ENCODE results near the gene MTCL1.
A peak's percentile ranks its signal among the peaks of the same experiment; 100 is the strongest.

MTCL1 gene

GRCh38 chr18:8688216-8688800 lies 17.0 kb upstream of the MTCL1 start:
- no peak for DNase-seq (ENCODE audit: low read depth)

GRCh38 chr18:8688816-8689215 lies 16.5 kb upstream of the MTCL1 start:
- no peak for DNase-seq (ENCODE audit: low read depth)

GRCh38 chr18:8689517-8689916 lies 15.8 kb upstream of the MTCL1 start:
- no peak for DNase-seq (ENCODE audit: low read depth)

GRCh38 chr18:8694891-8695290 lies 10.5 kb upstream of the MTCL1 start:
- DNase-seq (ENCODE audit: low read depth) = no peak

DNA sequence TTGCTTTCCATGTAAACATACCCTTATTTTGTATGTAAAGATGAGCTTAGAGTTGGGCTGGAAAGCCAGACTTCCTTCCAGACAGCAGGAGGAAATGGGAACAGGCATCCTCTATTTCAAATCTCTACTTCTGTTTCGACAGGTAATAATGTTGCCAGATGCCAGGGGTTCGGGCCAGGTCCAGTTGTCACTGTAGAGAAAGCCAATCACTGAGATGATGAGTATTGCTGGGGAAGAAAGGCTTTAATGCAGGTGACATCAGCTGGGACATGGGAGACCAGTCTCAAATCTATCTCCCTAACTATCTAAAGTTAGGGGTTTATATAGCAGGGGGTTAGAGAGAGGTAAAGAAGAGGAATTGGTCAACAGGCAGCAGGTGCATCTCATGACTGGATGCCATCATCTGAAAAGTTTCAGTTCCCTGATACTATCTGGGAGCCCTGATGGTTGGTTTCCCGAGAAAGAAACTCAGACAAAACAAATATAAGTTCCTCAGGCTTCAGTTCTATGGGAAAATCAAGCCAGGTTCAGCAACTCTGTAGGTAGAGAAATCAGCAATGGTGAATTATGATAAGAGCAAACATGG lies 9.3 kb upstream of the MTCL1 start:
- DNase-seq (ENCODE audit: low read depth) = no peak

DNA sequence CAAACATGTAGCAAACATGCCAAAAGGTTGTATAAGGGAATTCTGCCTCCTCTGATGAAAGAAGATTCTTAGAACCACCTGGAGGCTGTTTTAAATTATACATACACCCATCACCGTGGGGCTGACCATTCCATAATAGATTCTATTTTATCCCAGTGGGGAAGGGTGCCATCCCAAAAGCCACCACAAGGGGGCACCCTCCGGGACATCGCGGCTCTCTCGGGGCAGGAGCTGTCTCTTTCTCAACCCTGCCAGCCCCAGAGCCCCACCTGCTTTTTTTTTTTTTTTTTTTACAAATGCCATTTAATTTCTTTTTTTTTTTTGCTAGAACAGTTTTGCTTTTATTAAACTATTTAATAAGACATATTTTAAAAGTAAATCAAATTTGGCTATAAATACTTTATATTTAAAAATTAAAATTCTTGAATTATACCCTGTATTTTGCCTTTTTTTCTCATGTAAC lies 8.6 kb upstream of the MTCL1 start:
- DNase-seq (ENCODE audit: low read depth) = no peak

DNA sequence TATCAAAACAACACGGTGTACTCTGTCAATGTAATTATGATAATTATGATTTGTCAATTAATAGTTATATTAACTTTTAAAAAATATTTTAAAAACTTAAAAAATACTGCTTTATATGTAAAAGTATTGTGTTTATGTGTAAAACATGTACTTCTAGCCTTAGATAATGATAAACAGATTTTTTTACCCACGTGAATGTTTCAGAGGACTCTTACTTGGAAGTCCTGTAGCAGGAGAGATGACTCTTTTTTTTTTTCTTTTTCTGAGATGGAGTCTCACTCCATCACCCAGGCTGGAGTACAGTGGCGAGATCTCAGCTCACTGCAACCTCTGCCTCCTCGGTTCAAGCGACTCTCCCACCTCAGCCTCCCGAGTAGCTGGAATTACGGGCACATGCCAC lies 6.2 kb upstream of the MTCL1 start:
- no peak for DNase-seq (ENCODE audit: low read depth)

DNA sequence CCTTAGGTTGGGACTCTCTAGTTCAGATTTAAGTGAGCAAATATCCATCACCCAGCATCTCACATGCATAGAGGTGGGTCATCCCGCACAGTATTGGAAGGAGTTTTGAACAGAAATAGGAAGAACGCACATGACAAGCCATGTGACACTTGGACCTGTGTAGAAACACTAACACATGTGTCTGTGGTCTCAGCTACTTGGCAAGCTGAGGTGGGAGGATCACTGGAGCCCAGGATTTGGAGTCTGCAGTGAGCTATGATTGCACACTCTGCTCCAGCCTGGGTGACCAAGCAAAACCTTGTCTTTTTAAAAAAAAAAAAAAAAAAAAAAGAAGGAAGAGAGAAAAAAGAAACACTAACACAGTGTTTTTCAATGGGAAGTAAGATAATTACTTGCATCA lies 5.4 kb upstream of the MTCL1 start:
- no peak for DNase-seq (ENCODE audit: low read depth)

DNA sequence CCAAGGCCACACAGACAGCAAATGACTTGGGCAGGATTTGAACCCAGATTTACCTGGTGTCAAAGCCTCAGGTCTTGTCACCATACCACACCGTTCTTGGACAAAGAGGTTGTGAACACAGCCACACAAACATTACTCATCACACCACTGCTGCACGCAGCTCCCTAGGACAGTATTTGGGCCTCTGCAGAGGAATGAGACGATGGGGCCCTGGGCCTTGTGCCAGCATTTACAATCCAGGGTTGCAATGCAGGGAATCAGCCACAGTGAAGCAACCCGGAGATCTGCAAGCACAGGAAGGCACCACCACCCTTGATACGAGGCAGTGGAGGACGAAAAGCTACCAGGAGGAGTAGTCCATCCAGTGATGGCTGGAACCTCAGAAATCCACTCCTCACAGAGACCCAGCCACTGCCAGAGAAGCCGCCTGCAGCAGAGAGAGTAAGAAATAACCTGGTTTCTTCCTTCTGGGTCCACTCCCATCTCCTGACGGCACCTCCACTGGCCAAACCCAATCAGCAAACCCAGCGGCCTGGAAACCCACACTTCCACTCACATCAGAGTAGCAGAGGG lies 3.7 kb upstream of the MTCL1 start:
- peak; percentile 77 for DNase-seq (ENCODE audit: low read depth)

GRCh38 chr18:8702668-8703067 lies 2.7 kb upstream of the MTCL1 start:
- DNase-seq (ENCODE audit: low read depth) = no peak

GRCh38 chr18:8703092-8703709 lies 2.2 kb upstream of the MTCL1 start:
- DNase-seq (ENCODE audit: low read depth) = no peak

GRCh38 chr18:8703781-8704301 lies 1.5 kb upstream of the MTCL1 start:
- no peak for DNase-seq (ENCODE audit: low read depth)

DNA sequence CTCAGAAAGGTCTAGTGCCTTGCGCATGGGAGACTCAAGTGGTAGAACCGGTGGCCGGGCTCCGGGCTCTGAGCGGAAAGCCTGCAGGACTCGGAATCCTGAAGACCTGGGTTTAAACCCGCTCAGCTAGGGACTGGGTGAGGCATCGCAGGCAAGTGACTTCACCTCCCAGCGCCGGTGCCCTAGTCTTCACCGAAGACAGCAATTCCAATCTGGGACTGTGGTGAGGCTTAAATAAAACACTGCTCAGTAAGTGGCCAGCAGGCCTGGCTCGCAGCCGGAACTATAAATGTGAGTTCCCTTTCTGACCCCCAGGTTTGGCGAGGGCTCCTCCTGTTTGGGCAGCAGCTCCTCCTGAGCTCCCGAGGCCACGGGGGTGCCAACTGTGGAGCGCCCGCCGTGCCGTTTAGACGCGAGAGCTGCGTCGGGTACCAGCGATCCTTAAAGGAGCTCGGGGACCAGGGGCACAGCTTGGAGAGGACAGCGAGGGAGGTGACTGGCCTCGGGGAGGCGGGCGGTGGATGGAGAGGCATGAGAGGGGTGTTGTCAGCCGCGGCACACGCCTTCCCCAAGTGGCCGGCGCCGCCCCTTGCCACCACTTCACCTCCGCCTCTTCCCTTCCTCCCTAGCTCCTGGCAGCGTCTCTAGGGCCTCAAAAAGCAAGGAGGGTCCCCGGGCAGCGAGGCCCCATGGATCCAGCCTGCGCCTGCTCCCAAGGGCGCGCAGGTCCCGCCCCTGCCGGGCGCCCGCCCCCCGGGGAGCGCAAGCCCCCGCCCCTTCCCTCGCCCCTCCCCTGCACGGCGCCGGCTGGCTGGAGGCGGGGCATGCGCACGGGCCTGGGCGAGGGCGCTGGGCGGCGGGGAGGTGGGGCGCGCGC lies 757 bp upstream of the MTCL1 start:
- DNase-seq (ENCODE audit: low read depth) = peak; percentile 82

- no peak for DNase-seq (ENCODE audit: low read depth)
Observed at GRCh38 chr18:8705961-8706790, 820 bp downstream of the MTCL1 start.

DNA sequence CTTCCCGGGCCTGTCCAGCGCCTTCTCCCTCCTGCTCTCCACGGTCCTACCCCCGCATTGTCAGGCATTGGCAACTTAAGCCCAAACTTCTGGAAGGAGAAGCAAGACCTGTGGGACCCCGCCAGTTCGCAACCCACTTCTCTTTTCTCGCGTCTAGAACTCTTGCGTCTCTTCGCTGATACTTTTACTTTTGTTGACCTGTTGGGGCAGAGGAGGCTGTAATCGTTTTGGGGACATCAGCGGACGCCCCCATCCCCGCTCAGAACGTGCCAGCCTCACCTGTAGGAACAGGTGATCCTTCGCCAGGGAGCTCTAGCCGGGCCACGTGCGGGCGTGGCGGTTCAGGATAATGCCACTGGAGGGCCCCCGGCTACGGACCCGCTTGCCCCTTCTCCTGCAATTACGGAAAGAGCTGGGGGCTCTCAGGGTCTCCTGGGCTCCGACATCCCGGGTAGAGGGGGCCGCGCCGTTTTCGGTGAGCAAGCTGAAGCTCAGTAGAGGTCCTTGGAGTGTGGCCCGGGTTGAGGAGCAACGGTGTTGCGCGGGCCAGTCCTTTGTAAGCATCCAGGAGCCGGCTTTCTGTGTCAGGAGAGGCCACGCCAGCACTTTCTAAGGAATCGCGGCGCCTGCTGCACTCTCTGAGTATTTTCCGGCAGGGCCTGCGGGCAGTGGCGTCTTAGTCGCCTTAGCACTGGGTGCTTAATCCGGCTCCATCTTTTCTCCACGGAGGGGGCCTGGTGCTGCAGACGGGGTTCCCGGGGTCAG lies 1.6 kb downstream of the MTCL1 start:
- no peak for DNase-seq (ENCODE audit: low read depth)

- no peak for DNase-seq (ENCODE audit: low read depth)
Observed at GRCh38 chr18:8707556-8708300, 2.4 kb downstream of the MTCL1 start.

DNA sequence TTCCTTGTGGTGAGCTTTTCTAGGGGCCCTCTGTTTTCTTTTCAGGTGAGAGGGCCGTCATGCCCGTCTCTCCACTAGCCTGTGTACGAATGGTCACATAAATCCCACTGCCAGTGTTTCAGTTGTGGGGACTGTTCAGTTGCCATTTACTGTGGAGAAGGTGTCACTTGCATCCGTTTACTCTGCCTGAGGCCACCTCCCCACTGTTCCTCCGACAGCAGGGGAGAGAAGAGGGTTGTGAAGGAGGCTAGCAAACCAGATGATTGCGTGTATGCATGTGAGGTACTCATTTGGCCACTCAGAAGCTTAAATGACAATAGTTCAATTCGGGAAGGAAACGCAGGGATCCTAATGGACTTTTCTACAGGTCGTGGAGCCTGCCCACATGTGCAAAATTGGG lies 3.3 kb downstream of the MTCL1 start:
- no peak for DNase-seq (ENCODE audit: low read depth)

DNA sequence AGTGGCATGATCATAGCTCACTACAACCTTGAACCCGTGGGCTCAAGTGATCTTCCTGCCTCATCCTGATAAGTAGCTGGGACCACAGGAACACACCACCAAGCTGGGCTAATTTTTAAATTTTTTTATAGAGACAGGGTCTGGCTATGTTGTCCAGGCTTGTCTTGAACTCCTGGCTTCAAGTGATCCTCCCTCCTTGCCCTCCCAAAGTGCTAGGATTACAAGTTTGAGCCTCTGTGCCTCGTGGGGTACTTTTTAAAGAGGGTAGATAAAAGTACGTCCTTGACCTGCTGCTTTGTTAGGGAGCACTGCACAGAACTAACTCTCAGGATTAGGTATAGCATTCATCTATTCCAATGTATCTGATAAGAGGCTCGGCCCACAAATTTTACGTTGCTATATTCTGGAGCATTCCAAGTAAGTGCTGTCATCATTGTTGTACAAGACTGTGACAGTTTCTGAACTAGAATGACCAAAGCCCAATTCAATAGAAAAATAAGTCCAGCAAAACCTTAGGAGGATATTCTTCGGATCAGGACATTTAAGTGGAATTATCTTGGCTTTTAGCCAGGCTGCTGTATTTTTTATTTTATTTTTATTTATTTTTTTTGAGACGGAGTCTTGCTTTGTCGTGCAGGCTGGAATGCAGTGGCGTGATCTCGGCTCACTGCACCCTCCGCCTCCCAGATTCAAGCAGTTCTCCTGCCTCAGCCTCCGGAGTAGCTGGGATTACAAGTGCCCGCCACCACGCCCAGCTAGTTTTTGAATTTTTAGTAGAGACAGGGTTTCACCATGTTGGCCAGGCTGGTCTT lies 4.1 kb downstream of the MTCL1 start:
- DNase-seq (ENCODE audit: low read depth) = no peak

DNA sequence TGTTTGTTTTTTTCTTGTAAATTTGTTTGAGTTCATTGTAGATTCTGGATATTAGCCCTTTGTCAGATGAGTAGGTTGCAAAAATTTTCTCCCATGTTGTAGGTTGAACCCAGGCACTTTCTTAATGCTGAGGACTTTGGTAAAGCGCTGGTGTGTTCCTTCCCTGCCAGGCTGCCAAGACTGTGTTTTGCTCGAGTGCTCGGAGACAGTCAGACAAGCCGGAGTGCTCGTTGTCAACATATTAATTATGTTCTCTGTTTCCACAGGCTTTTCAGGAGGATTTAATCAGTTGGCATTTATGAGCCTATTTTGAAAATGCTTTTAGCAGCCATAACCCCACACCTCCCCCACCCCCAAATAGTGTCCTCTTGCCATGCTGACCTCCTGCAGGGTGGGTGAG lies 6.4 kb downstream of the MTCL1 start:
- DNase-seq (ENCODE audit: low read depth) = no peak

Data from HS-27A (cell line).